Endothelial cell of umbilical vein (primary cell): Measurements from ENCODE around the gene MED19. TPM values are rescaled to one million over a fixed set of nuclear protein-coding genes. Genes with fewer than 3 reads are reported as not detected.

Source experiments
- BruUV-seq: library from RNA; stranded (reverse); fragments of 400-500 nt; replicated peaks from 2 replicates; lab custom pipeline; 2021; lab: Mats Ljungman, UMichigan
- CTCF ChIA-PET: fragments of 300-600, 350-600 bp; sonication (Branson Sonifier 250); formaldehyde crosslinking; loops from one replicate; lab custom pipeline; 2021; ENCODE audit warnings: antibody characterized with exemption, inconsistent platforms; lab: Charles Lee
- POLR2A ChIA-PET: fragments of 300-600, 350-600 bp; sonication (Branson Sonifier 250); formaldehyde crosslinking; loops from one replicate; lab custom pipeline; 2021; ENCODE audit warnings: antibody characterized with exemption, inconsistent platforms; lab: Charles Lee
- DNase-seq: peaks from one replicate; pipeline ENCODE4 v3.0.0-alpha.2; 2011; ENCODE audit warnings: low read depth, low spot score
- FAIRE-seq: peaks from 2 replicates; lab custom pipeline; 2011; peaks lifted over from hg19 to GRCh38; lab: Jason Lieb, UNC
- H2AFZ ChIP-seq: 2 replicates; pipeline ENCODE4 v1.6.0; 2012; ENCODE audit warnings: low read depth, low read length, control low read depth, inconsistent platforms
- H3K27ac ChIP-seq: 2 replicates; pipeline ENCODE4 v1.5.1; 2011; ENCODE audit warnings: low read depth, mild to moderate bottlenecking, control low read depth, low read length, moderate library complexity; ENCODE audit not compliant: insufficient read depth
- H3K27me3 ChIP-seq, 2 experiments: 2 replicates each; pipeline versions ENCODE4 v1.6.0 to v1.6.1; 2011; ENCODE audit warnings: low read length in 2 of 2, mixed read lengths in 1 of 2; ENCODE audit not compliant: control insufficient read depth in 2 of 2, insufficient read depth in 2 of 2
- H3K36me3 ChIP-seq, 2 experiments: 2 replicates in 1 of 2; 3 replicates in 1 of 2; pipeline ENCODE4 v1.5.1; 2011; ENCODE audit warnings: low read length in 2 of 2, mild to moderate bottlenecking in 1 of 2, moderate library complexity in 1 of 2; ENCODE audit not compliant: control insufficient read depth in 2 of 2, insufficient read depth in 2 of 2; ENCODE audit errors: extremely low read depth in 1 of 2
- H3K4me1 ChIP-seq: 3 replicates; pipeline ENCODE4 v1.5.1; 2011; ENCODE audit warnings: mild to moderate bottlenecking, low read length; ENCODE audit not compliant: control insufficient read depth, insufficient read depth; ENCODE audit errors: extremely low read depth
- H3K4me2 ChIP-seq: 2 replicates; pipeline ENCODE4 v1.6.1; 2011; ENCODE audit warnings: low read length, control low read depth, mixed read lengths; ENCODE audit not compliant: insufficient read depth
- H3K4me3 ChIP-seq, 3 experiments: fragments of 200-600 bp in 1 of 3; sonication (generic), shearing (Covaris generic) in 1 of 3; replicated peaks in 1 of 3; 2 replicates each; pipeline ENCODE4 v1.5.1; 2011 to 2016; ENCODE audit warnings: control low read depth in 3 of 3, low read length in 3 of 3, mild to moderate bottlenecking in 2 of 3, inconsistent platforms in 1 of 3, low read depth in 1 of 3, moderate library complexity in 1 of 3; ENCODE audit not compliant: insufficient read depth in 1 of 3
- H3K79me2 ChIP-seq: 2 replicates; pipeline ENCODE4 v1.6.0; 2012; ENCODE audit warnings: low read length, inconsistent platforms; ENCODE audit not compliant: control insufficient read depth, insufficient read depth
- H3K9ac ChIP-seq: replicated peaks from 2 replicates; pipeline ENCODE3; 2011; ENCODE audit warnings: low read length, control low read depth; ENCODE audit not compliant: insufficient read depth; ENCODE audit errors: extremely low read depth
- H3K9me1 ChIP-seq: replicated peaks from 3 replicates; pipeline ENCODE4 v1.6.0; 2011; ENCODE audit warnings: mild to moderate bottlenecking, low read length; ENCODE audit not compliant: control insufficient read depth, insufficient read depth; ENCODE audit errors: extremely low read depth
- H3K9me3 ChIP-seq: replicated peaks from 2 replicates; pipeline ENCODE4 v1.5.1; 2012; ENCODE audit warnings: low read length, inconsistent platforms; ENCODE audit not compliant: control insufficient read depth, insufficient read depth
- H4K20me1 ChIP-seq: replicated peaks from 2 replicates; pipeline ENCODE3; 2011; ENCODE audit warnings: mild to moderate bottlenecking, low read length; ENCODE audit not compliant: control insufficient read depth, insufficient read depth; ENCODE audit errors: extremely low read depth
- EZH2 ChIP-seq: IDR thresholded peaks from 2 replicates; pipeline ENCODE4 v1.6.1; 2012; ENCODE audit warnings: borderline replicate concordance, low read depth, mild to moderate bottlenecking, moderate library complexity, low read length, inconsistent platforms; ENCODE audit not compliant: severe bottlenecking
- FOS ChIP-seq: IDR thresholded peaks from 2 replicates; pipeline ENCODE4 v1.6.1; 2011; ENCODE audit warnings: mild to moderate bottlenecking, low read length, moderate library complexity, borderline replicate concordance; ENCODE audit not compliant: insufficient read depth
- GATA2 ChIP-seq: IDR thresholded peaks from 2 replicates; pipeline ENCODE4 v1.7.0; 2011; ENCODE audit warnings: low read depth, mild to moderate bottlenecking, moderate library complexity, mixed read lengths, low read length; ENCODE audit not compliant: insufficient read length, insufficient read depth
- JUN ChIP-seq: IDR thresholded peaks from 2 replicates; pipeline ENCODE4 v1.6.1; 2011; ENCODE audit warnings: borderline replicate concordance, low read depth; ENCODE audit not compliant: insufficient read length, insufficient read depth
- MYC ChIP-seq: IDR thresholded peaks from one replicate; pipeline ENCODE4 v1.6.1; 2011; ENCODE audit warnings: mild to moderate bottlenecking, low read depth, low read length
- POLR2A ChIP-seq: IDR thresholded peaks from 2 replicates; pipeline ENCODE4 v1.6.1; 2012; ENCODE audit warnings: low read depth, mild to moderate bottlenecking, control low read depth, low read length
- dilution Hi-C: fragments of 300-500 bp; cut with MboI; formaldehyde crosslinking; loops from one replicate; pipeline ENCODE4 v1.15.0; 2019; ENCODE audit warnings: low sequenced_read_pairs; ENCODE audit not compliant: extremely low pct_ligation_motif_present
- intact Hi-C: fragments of 100-400 bp; cut with micrococcal nuclease; formaldehyde crosslinking; loops from one replicate; pipeline ENCODE4 v1.10.0; 2022
- polyA plus RNA-seq, 4 experiments: library from polyadenylated mRNA; depleted of rRNA in 3 of 4; stranded (reverse) in 3 of 4; unstranded in 1 of 4; fragments of >200 nt; gene quantifications; 2 replicates each; pipeline versions ENCODE4 v1.2.1 to v1.2.3, GENCODE V29; 2011 to 2012; ENCODE audit warnings: missing spikeins in 1 of 4
- total RNA-seq: library from RNA; stranded (reverse); gene quantifications from 2 replicates; pipeline ENCODE4 v1.2.3, GENCODE V29; 2021
- TF ChIP-seq, protein P1 (sequence below), 2 donors: IDR thresholded peaks; 1 replicate in 1 of 2; 2 replicates in 1 of 2; pipeline ENCODE4 v1.5.1; 2011; ENCODE audit warnings: low read length in 2 of 2, mild to moderate bottlenecking in 2 of 2, moderate library complexity in 2 of 2, control low read depth in 1 of 2, inconsistent platforms in 1 of 2, low read depth in 1 of 2; ENCODE audit not compliant: insufficient read depth in 1 of 2; ENCODE audit errors: extremely low read depth in 1 of 2
- TF ChIP-seq, protein P2 (sequence below): IDR thresholded peaks from 2 replicates; pipeline ENCODE4 v1.6.1; 2011; ENCODE audit not compliant: insufficient read depth, insufficient read length

The MED19 gene
- total and polyA plus RNA-seq, 2 donors (not counting 3 experiments of a cell fraction or from before 2014, with no cell fraction given): 25.1 to 48.0 TPM

DNA sequence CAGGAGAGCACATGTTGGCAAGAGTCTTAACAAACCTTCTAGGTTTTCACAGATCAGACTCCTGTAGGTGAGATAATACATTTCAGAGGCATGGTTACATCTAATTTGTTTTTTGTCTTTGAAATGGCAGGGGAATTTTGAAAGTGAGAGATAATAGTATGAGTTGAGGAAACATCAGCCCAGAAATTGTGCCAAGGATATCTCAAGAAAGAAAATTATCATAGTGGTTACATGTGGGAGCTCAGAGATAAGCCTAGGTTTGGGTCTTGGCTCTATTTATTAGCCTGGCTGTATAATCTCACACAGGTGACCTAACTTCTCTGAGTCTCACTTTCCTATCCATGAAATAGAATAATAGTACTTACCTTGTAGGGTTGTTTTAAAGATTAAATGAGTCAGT, 39.2 kb upstream of the MED19 start:
- intact Hi-C loops (loop anchor here (1.0 kb wide), 3 partner anchors 49 to 773 kb away; no protein-coding TSS in a partner anchor), dilution Hi-C loops (no loop called here)
- no peaks in the 10 kb centered on the region for H3K9me3 ChIP-seq
- H4K20me1 ChIP-seq: no peaks in the 10 kb centered on the region
- no peak overlapping the region for H3K9ac ChIP-seq
- DNase-seq (no peak), FAIRE-seq (no peak)
- BruUV-seq: no TSS peak
- H3K4me3 ChIP-seq: no peak overlapping the region
- H2AFZ ChIP-seq: no peak overlapping the region
- CTCF ChIA-PET: interaction anchor here (0.6 to 7.7 kb wide), 34 partner anchors 9 to 817 kb away, joined by 3 to 325 read pairs (median 6); partner anchors contain the start of genes CTNND1 and SELENOH
- H3K27ac ChIP-seq: no peak overlapping the region
- no peak overlapping the region for H3K4me2 ChIP-seq
- POLR2A ChIA-PET: interaction anchor here (1.4 to 2.2 kb wide), 2 partner anchors 28 to 49 kb away, joined by 4 to 11 read pairs; no protein-coding TSS in a partner anchor
- H3K79me2 ChIP-seq: no peaks in the 10 kb centered on the region
- H3K27me3 ChIP-seq: no peaks in the 10 kb centered on the region
- no peaks in the 10 kb centered on the region for H3K9me1 ChIP-seq
- H3K36me3 ChIP-seq: peaks cover 0 to 2% of the 10 kb centered on the region in 2 experiments
- TF ChIP-seq GATA2 (no peak), EZH2 (no peak), MYC (no peak), POLR2A (no peak), FOS (no peak), JUN (no peak)
- TF ChIP-seq, protein P1, sequence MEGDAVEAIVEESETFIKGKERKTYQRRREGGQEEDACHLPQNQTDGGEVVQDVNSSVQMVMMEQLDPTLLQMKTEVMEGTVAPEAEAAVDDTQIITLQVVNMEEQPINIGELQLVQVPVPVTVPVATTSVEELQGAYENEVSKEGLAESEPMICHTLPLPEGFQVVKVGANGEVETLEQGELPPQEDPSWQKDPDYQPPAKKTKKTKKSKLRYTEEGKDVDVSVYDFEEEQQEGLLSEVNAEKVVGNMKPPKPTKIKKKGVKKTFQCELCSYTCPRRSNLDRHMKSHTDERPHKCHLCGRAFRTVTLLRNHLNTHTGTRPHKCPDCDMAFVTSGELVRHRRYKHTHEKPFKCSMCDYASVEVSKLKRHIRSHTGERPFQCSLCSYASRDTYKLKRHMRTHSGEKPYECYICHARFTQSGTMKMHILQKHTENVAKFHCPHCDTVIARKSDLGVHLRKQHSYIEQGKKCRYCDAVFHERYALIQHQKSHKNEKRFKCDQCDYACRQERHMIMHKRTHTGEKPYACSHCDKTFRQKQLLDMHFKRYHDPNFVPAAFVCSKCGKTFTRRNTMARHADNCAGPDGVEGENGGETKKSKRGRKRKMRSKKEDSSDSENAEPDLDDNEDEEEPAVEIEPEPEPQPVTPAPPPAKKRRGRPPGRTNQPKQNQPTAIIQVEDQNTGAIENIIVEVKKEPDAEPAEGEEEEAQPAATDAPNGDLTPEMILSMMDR (IDR thresholded peaks at IDR 0.05; ENCODE audit: extremely low read depth in 1 of 2, insufficient read depth in 1 of 2, low read depth in 1 of 2, low read length in 2 of 2): no peak
- TF ChIP-seq, protein P2, sequence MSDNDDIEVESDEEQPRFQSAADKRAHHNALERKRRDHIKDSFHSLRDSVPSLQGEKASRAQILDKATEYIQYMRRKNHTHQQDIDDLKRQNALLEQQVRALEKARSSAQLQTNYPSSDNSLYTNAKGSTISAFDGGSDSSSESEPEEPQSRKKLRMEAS: no peak
- H3K4me1 ChIP-seq: no peaks in the 10 kb centered on the region
